GM12892 (cell line): ENCODE results near the gene KLF14.
"Not testable (repeated sequence)": the region's sequence is repeated elsewhere in the genome, so short reads cannot be mapped to it uniquely, and the experiment has no call there.

Experiments
- POLR2A ChIP-seq: IDR thresholded peaks from 2 replicates; pipeline ENCODE4 v1.6.1; 2011; ENCODE audit warnings: low read depth, low read length, control low read depth
- POLR2AphosphoS5 ChIP-seq: IDR thresholded peaks from 2 replicates; pipeline ENCODE4 v1.6.1; 2011; ENCODE audit warnings: low read depth, low read length, control low read depth
- TAF1 ChIP-seq: IDR thresholded peaks from 2 replicates; pipeline ENCODE4 v1.6.1; 2011; ENCODE audit warnings: low read depth, mild to moderate bottlenecking, control low read depth, low read length, borderline replicate concordance

DNA sequence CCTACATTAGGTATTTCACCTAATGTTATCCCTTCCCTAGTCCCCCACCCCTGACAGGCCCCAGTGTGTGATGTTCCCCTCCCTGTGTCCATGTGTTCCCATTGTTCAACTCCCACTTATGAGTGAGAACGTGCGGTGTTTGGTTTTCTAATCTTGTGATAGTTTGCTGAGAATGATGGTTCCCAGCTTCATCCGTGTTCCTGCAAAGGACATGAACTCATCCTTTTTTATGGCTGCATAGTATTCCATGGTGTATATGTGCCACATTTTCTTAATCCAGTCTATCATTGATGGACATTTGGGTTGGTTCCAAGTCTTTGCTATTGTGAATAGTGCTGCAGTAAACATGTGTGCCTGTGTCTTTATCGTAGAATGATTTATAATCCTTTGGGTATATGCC lies 30.6 kb upstream of the KLF14 start:
- not testable (repeated sequence) for TF ChIP-seq POLR2AphosphoS5, POLR2A, TAF1
